ENCODE measurements around the gene GALT. TPM values are rescaled to one million over a fixed set of nuclear protein-coding genes. Genes with fewer than 3 reads are reported as not detected.

Gene GALT
- total and polyA plus RNA-seq, 2 of the 13 experiments (the other 11 are each of a cell fraction or from before 2014, with no cell fraction given), result 40.4 to 46.3 TPM

GRCh38 chr9:34611811-34612787 lies 34.4 kb upstream of the GALT start, which contains the start of gene RPP25L (continued):
- 0 out of 2 replicates have a peak, but pooled peaks have one; percentile 43 for TF ChIP-seq MTERF4 (CRISPR knock-in tag; IDR thresholded peaks at IDR 0.05)
- TF ChIP-seq SKIL (CRISPR knock-in tag; IDR thresholded peaks at IDR 0.05; ENCODE audit: borderline replicate concordance), result no peak
- peak; percentile 73; the same call in 1 of the 2 replicates for TF ChIP-seq ZGPAT (CRISPR knock-in tag; IDR thresholded peaks at IDR 0.05)
- TF ChIP-seq ZNF619 (CRISPR knock-in tag; IDR thresholded peaks at IDR 0.05), result no peak
- TF ChIP-seq ZNF816 (CRISPR knock-in tag; IDR thresholded peaks at IDR 0.05; ENCODE audit: borderline replicate concordance), result no peak; the same call in 1 of the 2 replicates
- no peak for TF ChIP-seq DBP (CRISPR knock-in tag; IDR thresholded peaks at IDR 0.05; ENCODE audit: not compliant biosample characterization)
- no peak for TF ChIP-seq KAT2B (IDR thresholded peaks at IDR 0.05; ENCODE audit: borderline replicate concordance, low read depth, low read length)
- peak; percentile 26 for TF ChIP-seq ELF1 (CRISPR knock-in tag; IDR thresholded peaks at IDR 0.05)
- TF ChIP-seq FOXA1 (IDR thresholded peaks at IDR 0.05), result no peak
- no peak for TF ChIP-seq FOXA1 (CRISPR knock-in tag; IDR thresholded peaks at IDR 0.05)
- TF ChIP-seq HOMEZ (CRISPR knock-in tag; IDR thresholded peaks at IDR 0.05; ENCODE audit: low read depth), result no peak
- no peak for TF ChIP-seq NONO (IDR thresholded peaks at IDR 0.05)
- TF ChIP-seq NONO (CRISPR knock-in tag; conservative IDR thresholded peaks at IDR 0.05), result no peak; the same call in none of the 2 replicates
- no peak for TF ChIP-seq ZNF549 (CRISPR knock-in tag; IDR thresholded peaks at IDR 0.05)
- no peak; the same call in 1 of the 2 replicates for TF ChIP-seq ZXDC (CRISPR knock-in tag; IDR thresholded peaks at IDR 0.05)
- no peak for TF ChIP-seq ZBTB1 (CRISPR knock-in tag; IDR thresholded peaks at IDR 0.05; ENCODE audit: borderline replicate concordance)

Data from HepG2 (cell line).